Stimulated activated CD8-positive, alpha-beta memory T cell treated with anti-CD3 and anti-CD28 coated beads, Interleukin-4, amount 100 ng/mL, for 48 hours (primary cell): ENCODE results near the gene GGTLC1.
"Not testable (repeated sequence)": the region's sequence is repeated elsewhere in the genome, so short reads cannot be mapped to it uniquely, and the experiment has no call there.

Source experiments
- DNase-seq: peaks from one replicate; pipeline ENCODE4 v3.0.0-alpha.2; 2020

The GGTLC1 gene

GRCh38 chr20:23994001-23994633 is 5.5 kb upstream of the GGTLC1 start:
- DNase-seq = not testable (repeated sequence)

GRCh38 chr20:23993440-23993839 is 4.9 kb upstream of the GGTLC1 start:
- DNase-seq = not testable (repeated sequence)

GRCh38 chr20:23990296-23990695 is 1.7 kb upstream of the GGTLC1 start:
- DNase-seq = not testable (repeated sequence)

- not testable (repeated sequence) for DNase-seq
Measured at GRCh38 chr20:23988966-23989365, 387 bp upstream of the GGTLC1 start.

- DNase-seq = not testable (repeated sequence)
Measured at GRCh38 chr20:23986716-23987115, 1.9 kb downstream of the GGTLC1 start.

GRCh38 chr20:23986310-23986709 is 2.3 kb downstream of the GGTLC1 start:
- DNase-seq = not testable (repeated sequence)

- not testable (repeated sequence) for DNase-seq
Measured at GRCh38 chr20:23985790-23986225, 2.8 kb downstream of the GGTLC1 start.

GRCh38 chr20:23985066-23985789 is 3.4 kb downstream of the GGTLC1 start:
- not testable (repeated sequence) for DNase-seq

GRCh38 chr20:23984476-23985023 is 4.0 kb downstream of the GGTLC1 start:
- not testable (repeated sequence) for DNase-seq

- DNase-seq = not testable (repeated sequence)
Measured at GRCh38 chr20:23982112-23983018, 6.2 kb downstream of the GGTLC1 start.

GRCh38 chr20:23981526-23981925 is 7.1 kb downstream of the GGTLC1 start:
- DNase-seq = not testable (repeated sequence)

GRCh38 chr20:23981014-23981413 is 7.6 kb downstream of the GGTLC1 start:
- not testable (repeated sequence) for DNase-seq

- not testable (repeated sequence) for DNase-seq
Measured at GRCh38 chr20:23979899-23980811, 8.4 kb downstream of the GGTLC1 start.

- DNase-seq = not testable (repeated sequence)
Measured at GRCh38 chr20:23979380-23979779, 9.2 kb downstream of the GGTLC1 start.

GRCh38 chr20:23978457-23978856 is 10.1 kb downstream of the GGTLC1 start:
- not testable (repeated sequence) for DNase-seq

- DNase-seq = no peak
Measured at GRCh38 chr20:23974966-23975365, 13.6 kb downstream of the GGTLC1 start.

- no peak for DNase-seq
Measured at GRCh38 chr20:23971310-23971709, 17.3 kb downstream of the GGTLC1 start.

- no peak for DNase-seq
Measured at GRCh38 chr20:23970049-23970448, 18.5 kb downstream of the GGTLC1 start.

- no peak for DNase-seq
Measured at GRCh38 chr20:23967616-23967979, 21.0 kb downstream of the GGTLC1 start.

- DNase-seq = no peak
Measured at GRCh38 chr20:23966927-23967615, 21.5 kb downstream of the GGTLC1 start.

- no peak for DNase-seq
Measured at GRCh38 chr20:23966298-23966697, 22.3 kb downstream of the GGTLC1 start.
